Neural cell (in vitro differentiated cells): ENCODE data around the gene PLA2G4C.

ENCODE experiments used
- EP300 ChIP-seq: fragments of 450-650 bp; conservative IDR thresholded peaks from 2 replicates; pipeline ENCODE4 v1.6.1; 2014; ENCODE audit warnings: antibody characterized with exemption, mild to moderate bottlenecking, moderate library complexity; ENCODE audit not compliant: poor library complexity, severe bottlenecking
- TF ChIP-seq, protein P1 (sequence below): fragments of 450-650 bp; IDR thresholded peaks from 2 replicates; pipeline ENCODE4 v1.5.1; 2014; ENCODE audit warnings: antibody characterized with exemption, mild to moderate bottlenecking, moderate library complexity; ENCODE audit not compliant: poor library complexity, severe bottlenecking

- no peak for TF ChIP-seq EP300
- TF ChIP-seq, protein P1, sequence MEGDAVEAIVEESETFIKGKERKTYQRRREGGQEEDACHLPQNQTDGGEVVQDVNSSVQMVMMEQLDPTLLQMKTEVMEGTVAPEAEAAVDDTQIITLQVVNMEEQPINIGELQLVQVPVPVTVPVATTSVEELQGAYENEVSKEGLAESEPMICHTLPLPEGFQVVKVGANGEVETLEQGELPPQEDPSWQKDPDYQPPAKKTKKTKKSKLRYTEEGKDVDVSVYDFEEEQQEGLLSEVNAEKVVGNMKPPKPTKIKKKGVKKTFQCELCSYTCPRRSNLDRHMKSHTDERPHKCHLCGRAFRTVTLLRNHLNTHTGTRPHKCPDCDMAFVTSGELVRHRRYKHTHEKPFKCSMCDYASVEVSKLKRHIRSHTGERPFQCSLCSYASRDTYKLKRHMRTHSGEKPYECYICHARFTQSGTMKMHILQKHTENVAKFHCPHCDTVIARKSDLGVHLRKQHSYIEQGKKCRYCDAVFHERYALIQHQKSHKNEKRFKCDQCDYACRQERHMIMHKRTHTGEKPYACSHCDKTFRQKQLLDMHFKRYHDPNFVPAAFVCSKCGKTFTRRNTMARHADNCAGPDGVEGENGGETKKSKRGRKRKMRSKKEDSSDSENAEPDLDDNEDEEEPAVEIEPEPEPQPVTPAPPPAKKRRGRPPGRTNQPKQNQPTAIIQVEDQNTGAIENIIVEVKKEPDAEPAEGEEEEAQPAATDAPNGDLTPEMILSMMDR, result no peak
Measured at GRCh38 chr19:48090281-48090802, 20.3 kb downstream of the PLA2G4C start.
